Hepatocyte (in vitro differentiated cells): ENCODE measurements around the gene OLFML1.

Experiments
- EZH2 ChIP-seq: fragments of 200-600 bp; sonication (generic); IDR thresholded peaks from 2 replicates; pipeline ENCODE4 v1.6.1; 2016; ENCODE audit warnings: antibody characterized with exemption, mild to moderate bottlenecking, borderline replicate concordance
- EZH2phosphoT487 ChIP-seq: fragments of 200-600 bp; sonication (generic); IDR thresholded peaks from one replicate; pipeline ENCODE4 v1.6.1; 2018; ENCODE audit warnings: antibody characterized with exemption, mild to moderate bottlenecking, low read depth, moderate library complexity; ENCODE audit not compliant: unreplicated experiment, severe bottlenecking
- TF ChIP-seq, protein P1 (sequence below): fragments of 200-600 bp; sonication (generic); IDR thresholded peaks from 2 replicates; pipeline ENCODE4 v1.5.1; 2016; ENCODE audit warnings: antibody characterized with exemption, mild to moderate bottlenecking; ENCODE audit not compliant: poor library complexity

DNA sequence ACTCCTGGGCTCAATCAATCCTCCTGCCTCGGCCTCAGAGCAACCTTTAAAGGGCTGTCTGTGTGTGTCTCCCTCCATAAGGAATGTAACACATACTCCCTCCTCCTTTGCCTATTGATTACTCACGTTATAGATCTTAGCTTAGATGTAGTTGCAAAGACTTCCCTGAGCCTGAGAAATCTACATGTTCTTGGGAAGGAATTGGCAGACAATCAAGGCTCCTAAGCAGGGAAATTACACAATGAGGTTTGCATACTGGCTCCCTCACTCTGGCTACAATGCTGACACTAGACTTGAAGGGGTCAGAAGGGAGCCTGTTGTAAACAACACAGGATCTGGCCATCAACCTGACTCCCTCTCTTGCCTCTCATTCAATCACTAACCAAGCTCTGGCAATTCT is 5.2 kb upstream of the OLFML1 start:
- TF ChIP-seq EZH2phosphoT487 (no peak), EZH2 (no peak)
- TF ChIP-seq, protein P1, sequence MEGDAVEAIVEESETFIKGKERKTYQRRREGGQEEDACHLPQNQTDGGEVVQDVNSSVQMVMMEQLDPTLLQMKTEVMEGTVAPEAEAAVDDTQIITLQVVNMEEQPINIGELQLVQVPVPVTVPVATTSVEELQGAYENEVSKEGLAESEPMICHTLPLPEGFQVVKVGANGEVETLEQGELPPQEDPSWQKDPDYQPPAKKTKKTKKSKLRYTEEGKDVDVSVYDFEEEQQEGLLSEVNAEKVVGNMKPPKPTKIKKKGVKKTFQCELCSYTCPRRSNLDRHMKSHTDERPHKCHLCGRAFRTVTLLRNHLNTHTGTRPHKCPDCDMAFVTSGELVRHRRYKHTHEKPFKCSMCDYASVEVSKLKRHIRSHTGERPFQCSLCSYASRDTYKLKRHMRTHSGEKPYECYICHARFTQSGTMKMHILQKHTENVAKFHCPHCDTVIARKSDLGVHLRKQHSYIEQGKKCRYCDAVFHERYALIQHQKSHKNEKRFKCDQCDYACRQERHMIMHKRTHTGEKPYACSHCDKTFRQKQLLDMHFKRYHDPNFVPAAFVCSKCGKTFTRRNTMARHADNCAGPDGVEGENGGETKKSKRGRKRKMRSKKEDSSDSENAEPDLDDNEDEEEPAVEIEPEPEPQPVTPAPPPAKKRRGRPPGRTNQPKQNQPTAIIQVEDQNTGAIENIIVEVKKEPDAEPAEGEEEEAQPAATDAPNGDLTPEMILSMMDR = no peak
